HEK293T (cell line): ENCODE results near the gene CD163L1.

Experiments used
- CTCF ChIA-PET: fragments of 350-600 bp; formaldehyde crosslinking; extraction: SDS; loops from one replicate; lab custom pipeline; 2021; ENCODE audit warnings: antibody characterized with exemption, inconsistent platforms; lab: Yijun Ruan, JAX
- POLR2A ChIA-PET: fragments of 350-600 bp; formaldehyde crosslinking; extraction: SDS; loops from one replicate; lab custom pipeline; 2020; ENCODE audit warnings: antibody characterized with exemption, inconsistent platforms; lab: Yijun Ruan, JAX
- DNase-seq: peaks from one replicate; pipeline ENCODE4 v3.0.0; 2012; ENCODE audit warnings: mixed read lengths; ENCODE audit errors: extremely low spot score
- ARNT ChIP-seq: fragments of 450-650 bp; IDR thresholded peaks from 2 replicates; pipeline ENCODE4 v1.6.1; 2017; ENCODE audit warnings: mild to moderate bottlenecking
- BHLHE40 ChIP-seq: fragments of 450-650 bp; IDR thresholded peaks from 2 replicates; pipeline ENCODE4 v1.6.1; 2016; ENCODE audit warnings: mild to moderate bottlenecking, moderate library complexity, borderline replicate concordance
- ELF4 ChIP-seq: fragments of 450-650 bp; IDR thresholded peaks from 2 replicates; pipeline ENCODE4 v1.6.1; 2017; ENCODE audit warnings: antibody characterized with exemption
- FOXA1 ChIP-seq: fragments of 450-650 bp; IDR thresholded peaks from 2 replicates; pipeline ENCODE4 v1.6.1; 2016; ENCODE audit warnings: mild to moderate bottlenecking
- FOXK2 ChIP-seq: fragments of 450-650 bp; IDR thresholded peaks from 2 replicates; pipeline ENCODE4 v1.6.1; 2016; ENCODE audit warnings: mild to moderate bottlenecking
- FOXM1 ChIP-seq: fragments of 450-650 bp; IDR thresholded peaks from 2 replicates; pipeline ENCODE4 v1.6.1; 2017; ENCODE audit warnings: mild to moderate bottlenecking, borderline replicate concordance
- HDGF ChIP-seq: fragments of 450-650 bp; IDR thresholded peaks from 2 replicates; pipeline ENCODE4 v1.6.1; 2017; ENCODE audit warnings: antibody characterized with exemption, borderline replicate concordance
- L3MBTL2 ChIP-seq: fragments of 450-650 bp; conservative IDR thresholded peaks from 2 replicates; pipeline ENCODE4 v1.6.1; 2016; ENCODE audit warnings: mild to moderate bottlenecking
- LEF1 ChIP-seq: fragments of 450-650 bp; IDR thresholded peaks from 2 replicates; pipeline ENCODE4 v1.6.1; 2017; ENCODE audit warnings: mild to moderate bottlenecking, borderline replicate concordance
- PKNOX1 ChIP-seq: fragments of 450-650 bp; IDR thresholded peaks from 2 replicates; pipeline ENCODE4 v1.6.1; 2016
- SUZ12 ChIP-seq: fragments of 450-650 bp; IDR thresholded peaks from 2 replicates; pipeline ENCODE4 v1.6.1; 2016; ENCODE audit warnings: mild to moderate bottlenecking
- TARDBP ChIP-seq: fragments of 450-650 bp; IDR thresholded peaks from 2 replicates; pipeline ENCODE4 v1.6.1; 2016
- ZNF384 ChIP-seq: fragments of 450-650 bp; IDR thresholded peaks from 2 replicates; pipeline ENCODE4 v1.6.1; 2016

The CD163L1 gene

GRCh38 chr12:7321624-7322023 is 122.3 kb downstream of the CD163L1 start:
- ChIA-PET POLR2A (no interaction called here), CTCF (no interaction called here)
- DNase-seq: no peak
- TF ChIP-seq FOXM1 (no peak), HDGF (no peak), LEF1 (no peak), TARDBP (no peak), ZNF384 (no peak), SUZ12 (no peak), L3MBTL2 (no peak)

GRCh38 chr12:7319930-7320329 is 124.0 kb downstream of the CD163L1 start:
- POLR2A ChIA-PET: no interaction called here
- CTCF ChIA-PET: no interaction called here
- DNase-seq: no peak
- no peak for TF ChIP-seq FOXA1
- no peak for TF ChIP-seq TARDBP
- TF ChIP-seq HDGF: no peak
- TF ChIP-seq ARNT: no peak
- TF ChIP-seq L3MBTL2: no peak
- TF ChIP-seq ELF4: no peak
- no peak for TF ChIP-seq BHLHE40
- no peak for TF ChIP-seq FOXM1
- TF ChIP-seq ZNF384: no peak
- TF ChIP-seq SUZ12: no peak
- TF ChIP-seq PKNOX1: no peak

- ChIA-PET POLR2A (no interaction called here), CTCF (no interaction called here)
- DNase-seq: no peak
- TF ChIP-seq FOXM1 (no peak), BHLHE40 (no peak), FOXK2 (no peak)
These were observed 133.9 kb downstream of the CD163L1 start for GRCh38 chr12:7310070-7310469.
